Measurements from ENCODE around the gene NAA35. TPM values are rescaled to one million over a fixed set of nuclear protein-coding genes. Genes with fewer than 3 reads are reported as not detected.

NAA35 gene
- total and polyA plus RNA-seq, 2 of the 8 experiments (the other 6 are each of a cell fraction or from before 2014, with no cell fraction given): 12.9 to 35.2 TPM

- ChIA-PET POLR2A (ENCODE audit: partially characterized antibody) (no interaction called here), CTCF (ENCODE audit: partially characterized antibody) (no interaction called here)
- no peak overlapping the region for H3K56ac ChIP-seq (replicated peaks; ENCODE audit: insufficient read length, low read depth, low read length)
- no peak overlapping the region for H2AFZ ChIP-seq (ENCODE audit: low read length)
- no peaks in the 10 kb centered on the region for H3K27me3 ChIP-seq (replicated peaks in 1 of 4; ENCODE audit: control insufficient read depth in 3 of 4, extremely low read depth in 1 of 4, insufficient read depth in 3 of 4, low read length in 3 of 4)
- H3K18ac ChIP-seq (ENCODE audit: extremely low read depth, low read length): no peak overlapping the region
- H4K5ac ChIP-seq (ENCODE audit: insufficient read length, low read depth, low read length): no peak overlapping the region
- H2BK15ac ChIP-seq (ENCODE audit: low read length): no peak overlapping the region
- H3K4ac ChIP-seq (replicated peaks; ENCODE audit: insufficient read length, low read depth, low read length): no peak overlapping the region
- peaks cover 0 to 1% of the 10 kb centered on the region in 2 experiments for H4K20me1 ChIP-seq (replicated peaks in 1 of 2; ENCODE audit: control insufficient read depth in 1 of 2, insufficient read depth in 2 of 2, low read length in 2 of 2)
- no peaks in the 10 kb centered on the region for H3K4me1 ChIP-seq (replicated peaks in 1 of 4; ENCODE audit: control insufficient read depth in 3 of 4, insufficient read depth in 4 of 4, low read length in 3 of 4)
- no peak overlapping the region for H3K4me3 ChIP-seq (ENCODE audit: extremely low read depth in 1 of 4, insufficient read depth in 2 of 4, low read depth in 3 of 4, low read length in 4 of 4)
- H3K79me2 ChIP-seq (ENCODE audit: control insufficient read depth in 1 of 2, insufficient read depth in 2 of 2, low read length in 2 of 2): 0 out of 4 replicates have a peak, but pooled peaks cover 0 to 6% of the 10 kb centered on the region in 2 experiments
- DNase-seq (ENCODE audit: low read depth in 1 of 2, low spot score in 2 of 2): no peak
- H4K8ac ChIP-seq (ENCODE audit: extremely low read depth, insufficient read depth, low read length): no peak overlapping the region
- H2BK20ac ChIP-seq (ENCODE audit: low read length): no peak overlapping the region
- FAIRE-seq: no peak
- no peak overlapping the region for H3K23ac ChIP-seq (ENCODE audit: insufficient read length)
- H3K4me2 ChIP-seq (ENCODE audit: insufficient read depth in 1 of 2, low read depth in 2 of 2, low read length in 2 of 2): no peak overlapping the region
- no peak overlapping the region for H4K91ac ChIP-seq (replicated peaks; ENCODE audit: insufficient read length, low read length)
- no peaks in the 10 kb centered on the region for H3K23me2 ChIP-seq (ENCODE audit: low read depth, low read length)
- no peak overlapping the region for H2BK120ac ChIP-seq (replicated peaks; ENCODE audit: low read depth, low read length)
- H3K36me3 ChIP-seq (ENCODE audit: control insufficient read depth in 2 of 4, insufficient read depth in 4 of 4, low read length in 3 of 4): peaks cover 0 to 59% (median 29%) of the 10 kb centered on the region in 4 experiments; a peak in 6 of 8 replicates
- 100% methylated on average over 1 of the region's 1 CpG; no CpG with 5 or more reads in 1 of the 2 experiments for WGBS, 2 experiments (ENCODE audit: extremely low coverage in 1 of 2, insufficient coverage in 1 of 2, insufficient read length in 1 of 2, insufficient replicate concordance in 2 of 2, low coverage in 1 of 2, low lambda C conversion rate in 2 of 2, missing lambda C conversion rate in 1 of 2)
- no peak overlapping the region for H3K14ac ChIP-seq (ENCODE audit: insufficient read length)
- H3K9ac ChIP-seq (replicated peaks in 1 of 4; ENCODE audit: extremely low read depth in 1 of 4, low read depth in 3 of 4, low read length in 3 of 4): no peak overlapping the region
- no peak overlapping the region for H2AK5ac ChIP-seq (ENCODE audit: low read depth, low read length)
- H3K9me3 ChIP-seq (ENCODE audit: insufficient read depth in 2 of 2, low read depth in 1 of 2, low read length in 1 of 2): peaks cover 0 to 8% of the 10 kb centered on the region in 2 experiments; a peak in 2 of 4 replicates
- no peak overlapping the region for H2BK12ac ChIP-seq (ENCODE audit: low read depth, low read length)
- H3K27ac ChIP-seq (ENCODE audit: low read depth, low read length): no peak overlapping the region
- no peaks in the 10 kb centered on the region for H3K79me1 ChIP-seq (ENCODE audit: low read depth, low read length)
- no peak overlapping the region for H2BK5ac ChIP-seq (ENCODE audit: low read depth, low read length)
- no peak for TF ChIP-seq MAFK (IDR thresholded peaks at IDR 0.05; ENCODE audit: low read depth, low read length)
- TF ChIP-seq PHF8 (conservative IDR thresholded peaks at IDR 0.05; ENCODE audit: low read depth, low read length): no peak
- no peak for TF ChIP-seq KDM5A (IDR thresholded peaks at IDR 0.05; ENCODE audit: low read length)
- TF ChIP-seq SP2 (IDR thresholded peaks at IDR 0.05; ENCODE audit: low read length): no peak
- no peak for TF ChIP-seq POU5F1 (IDR thresholded peaks at IDR 0.05; ENCODE audit: low read depth, low read length)
- TF ChIP-seq CHD2 (IDR thresholded peaks at IDR 0.05; ENCODE audit: low read length): no peak
- no peak for TF ChIP-seq RXRA (IDR thresholded peaks at IDR 0.05; ENCODE audit: insufficient read depth, low read depth, low read length)
- TF ChIP-seq SRF (IDR thresholded peaks at IDR 0.05; ENCODE audit: low read depth, low read length): no peak
- no peak for TF ChIP-seq ATF3 (IDR thresholded peaks at IDR 0.05; ENCODE audit: insufficient read depth, low read depth, low read length)
- TF ChIP-seq GTF2F1 (IDR thresholded peaks at IDR 0.05; ENCODE audit: borderline replicate concordance, low read depth, low read length): no peak
- no peak for TF ChIP-seq FOSL1 (IDR thresholded peaks at IDR 0.05; ENCODE audit: insufficient read depth, low read depth, low read length)
- TF ChIP-seq RFX5 (IDR thresholded peaks at IDR 0.05; ENCODE audit: borderline replicate concordance, low read depth, low read length): no peak
- no peak for TF ChIP-seq EP300 (IDR thresholded peaks at IDR 0.05; ENCODE audit: borderline replicate concordance in 1 of 2, low read depth in 2 of 2, low read length in 2 of 2)
- TF ChIP-seq CBX8 (IDR thresholded peaks at IDR 0.05; ENCODE audit: borderline replicate concordance, low read depth, low read length): no peak
Observed at GRCh38 chr9:86005253-86005775, 64.4 kb downstream of the NAA35 start.
